ENCODE results near the gene MAD1L1.
"Not testable (repeated sequence)": the region's sequence is repeated elsewhere in the genome, so short reads cannot be mapped to it uniquely, and the experiment has no call there.

The MAD1L1 gene

GRCh38 chr7:1974290-1975101 is 258.2 kb downstream of the MAD1L1 start:
- no peak for DNase-seq (ENCODE audit: low read depth in 2 of 3, low spot score in 1 of 3)

- DNase-seq (ENCODE audit: low read depth in 2 of 3, low spot score in 1 of 3): no peak
These were observed 259.2 kb downstream of the MAD1L1 start for GRCh38 chr7:1973321-1974251.

GRCh38 chr7:1972744-1973143 is 260.0 kb downstream of the MAD1L1 start:
- DNase-seq (ENCODE audit: low read depth in 2 of 3, low spot score in 1 of 3): no peak

- DNase-seq (ENCODE audit: low read depth in 2 of 3, low spot score in 1 of 3): no peak
These were observed 260.6 kb downstream of the MAD1L1 start for GRCh38 chr7:1971946-1972654.

GRCh38 chr7:1970895-1971294 is 261.9 kb downstream of the MAD1L1 start:
- no peak for DNase-seq (ENCODE audit: low read depth in 2 of 3, low spot score in 1 of 3)

- not testable (repeated sequence) for DNase-seq (ENCODE audit: low read depth in 2 of 3, low spot score in 1 of 3)
These were observed 262.5 kb downstream of the MAD1L1 start for GRCh38 chr7:1970285-1970660.

- no peak for DNase-seq (ENCODE audit: low read depth in 2 of 3, low spot score in 1 of 3)
These were observed 263.1 kb downstream of the MAD1L1 start for GRCh38 chr7:1969459-1970284.

- no peak for DNase-seq (ENCODE audit: low read depth in 2 of 3, low spot score in 1 of 3)
These were observed 264.2 kb downstream of the MAD1L1 start for GRCh38 chr7:1968397-1969111.

- DNase-seq (ENCODE audit: low read depth in 2 of 3, low spot score in 1 of 3): no peak
These were observed 265.0 kb downstream of the MAD1L1 start for GRCh38 chr7:1967512-1968396.

GRCh38 chr7:1966631-1967200 is 266.0 kb downstream of the MAD1L1 start:
- no peak for DNase-seq (ENCODE audit: low read depth in 2 of 3, low spot score in 1 of 3)

GRCh38 chr7:1965579-1966294 is 267.0 kb downstream of the MAD1L1 start:
- no peak for DNase-seq (ENCODE audit: low read depth in 2 of 3, low spot score in 1 of 3)

GRCh38 chr7:1964913-1965578 is 267.7 kb downstream of the MAD1L1 start:
- DNase-seq (ENCODE audit: low read depth in 2 of 3, low spot score in 1 of 3): no peak

GRCh38 chr7:1964211-1964912 is 268.4 kb downstream of the MAD1L1 start:
- DNase-seq (ENCODE audit: low read depth in 2 of 3, low spot score in 1 of 3): no peak

GRCh38 chr7:1963575-1963974 is 269.2 kb downstream of the MAD1L1 start:
- no peak for DNase-seq (ENCODE audit: low read depth in 2 of 3, low spot score in 1 of 3)

GRCh38 chr7:1961701-1962276 is 271.0 kb downstream of the MAD1L1 start:
- DNase-seq (ENCODE audit: low read depth in 2 of 3, low spot score in 1 of 3): peak; percentile 30 to 63 (median 48)

- no peak for DNase-seq (ENCODE audit: low read depth in 2 of 3, low spot score in 1 of 3)
These were observed 273.4 kb downstream of the MAD1L1 start for GRCh38 chr7:1959305-1959704.

Data from stimulated activated CD4-positive, alpha-beta T cell treated with anti-CD3 and anti-CD28 coated beads, Interleukin-12 subunit alpha, Interleukin-12 subunit beta, amount 100 ng/mL, for 48 hours (primary cell).